Trophoblast cell (in vitro differentiated cells and primary cell): ENCODE data around the gene ANKRD36.
"Not testable (repeated sequence)": the region's sequence is repeated elsewhere in the genome, so short reads cannot be mapped to it uniquely, and the experiment has no call there.

Experiments used
- DNase-seq, 2 donors: peaks; one replicate each; pipeline ENCODE4 v3.0.0-alpha.2; 2016
- H2AFZ ChIP-seq: 2 replicates; pipeline ENCODE4 v1.6.1; 2013; ENCODE audit warnings: low read length, moderate library complexity, mild to moderate bottlenecking; ENCODE audit not compliant: insufficient read depth, poor library complexity
- H2AK5ac ChIP-seq: 2 replicates; pipeline ENCODE4 v1.6.1; 2013; ENCODE audit warnings: mild to moderate bottlenecking, low read length
- H2BK120ac ChIP-seq: 2 replicates; pipeline ENCODE4 v1.6.1; 2013; ENCODE audit warnings: low read length, mild to moderate bottlenecking, moderate library complexity; ENCODE audit not compliant: insufficient read depth, poor library complexity
- H2BK12ac ChIP-seq: 2 replicates; pipeline ENCODE4 v1.6.1; 2013; ENCODE audit warnings: mild to moderate bottlenecking, low read length, moderate library complexity
- H2BK5ac ChIP-seq: 2 replicates; pipeline ENCODE4 v1.6.1; 2013; ENCODE audit warnings: low read length, low read depth, moderate library complexity, mild to moderate bottlenecking; ENCODE audit not compliant: poor library complexity
- H3K14ac ChIP-seq: 2 replicates; pipeline ENCODE4 v1.6.1; 2013; ENCODE audit warnings: mild to moderate bottlenecking, low read length
- H3K18ac ChIP-seq: 2 replicates; pipeline ENCODE4 v1.6.1; 2013; ENCODE audit warnings: mild to moderate bottlenecking, low read length
- H3K23ac ChIP-seq: 2 replicates; pipeline ENCODE4 v1.6.1; 2013; ENCODE audit warnings: low read length
- H3K27ac ChIP-seq: 2 replicates; pipeline ENCODE4 v1.5.1; 2013; ENCODE audit warnings: low read depth, mild to moderate bottlenecking, inconsistent platforms, low read length, moderate library complexity
- H3K27me3 ChIP-seq: 2 replicates; pipeline ENCODE4 v1.6.1; 2013; ENCODE audit warnings: inconsistent platforms, mild to moderate bottlenecking, low read length, moderate library complexity; ENCODE audit not compliant: insufficient read depth
- H3K36me3 ChIP-seq, 2 experiments: 1 replicate in 1 of 2; 2 replicates in 1 of 2; pipeline ENCODE4 v1.6.1; 2013; ENCODE audit warnings: low read length in 2 of 2, mild to moderate bottlenecking in 2 of 2, moderate library complexity in 1 of 2; ENCODE audit not compliant: insufficient read depth in 2 of 2, control insufficient read depth in 1 of 2
- H3K4ac ChIP-seq: 2 replicates; pipeline ENCODE4 v1.6.1; 2013; ENCODE audit warnings: low read depth, mild to moderate bottlenecking, low read length, moderate library complexity
- H3K4me1 ChIP-seq, 2 experiments: 1 replicate in 1 of 2; 2 replicates in 1 of 2; pipeline ENCODE4 v1.6.1; 2013; ENCODE audit warnings: low read length in 2 of 2, mild to moderate bottlenecking in 2 of 2, moderate library complexity in 1 of 2; ENCODE audit not compliant: insufficient read depth in 2 of 2, control insufficient read depth in 1 of 2
- H3K4me2 ChIP-seq: 2 replicates; pipeline ENCODE4 v1.6.1; 2013; ENCODE audit warnings: inconsistent platforms, mild to moderate bottlenecking, low read length, moderate library complexity
- H3K4me3 ChIP-seq: 2 replicates; pipeline ENCODE4 v1.5.1; 2013; ENCODE audit warnings: mild to moderate bottlenecking, low read depth, low read length, inconsistent platforms
- H3K79me1 ChIP-seq: one replicate; pipeline ENCODE4 v1.6.1; 2013; ENCODE audit warnings: low read length
- H3K79me2 ChIP-seq: 2 replicates; pipeline ENCODE4 v1.6.1; 2013; ENCODE audit warnings: low read length, mild to moderate bottlenecking; ENCODE audit not compliant: control insufficient read depth, insufficient read depth, poor library complexity
- H3K9ac ChIP-seq: 2 replicates; pipeline ENCODE4 v1.6.1; 2013; ENCODE audit warnings: mild to moderate bottlenecking, low read length
- H3K9me3 ChIP-seq: 2 replicates; pipeline ENCODE4 v1.6.1; 2013; ENCODE audit warnings: low read depth, mild to moderate bottlenecking, control low read depth, inconsistent platforms, low read length; ENCODE audit not compliant: insufficient read depth
- H4K12ac ChIP-seq: 2 replicates; pipeline ENCODE4 v1.6.1; 2013; ENCODE audit warnings: low read depth, mild to moderate bottlenecking, low read length, moderate library complexity
- H4K8ac ChIP-seq: 2 replicates; pipeline ENCODE4 v1.6.1; 2013; ENCODE audit warnings: low read depth, mild to moderate bottlenecking, low read length, moderate library complexity
- H4K91ac ChIP-seq: one replicate; pipeline ENCODE4 v1.6.1; 2013; ENCODE audit warnings: low read depth, mild to moderate bottlenecking, low read length, moderate library complexity
- WGBS: extraction: QIAGEN DNeasy Blood & Tissue Kit; methylation state at CpG from one replicate; pipeline ENCODE4 v1.1.7; 2013; ENCODE audit warnings: missing lambda C conversion rate; ENCODE audit not compliant: insufficient read length, insufficient coverage; ENCODE audit errors: extremely low coverage; 5-methylcytosine and 5-hydroxymethylcytosine counted together

ANKRD36 gene

DNA sequence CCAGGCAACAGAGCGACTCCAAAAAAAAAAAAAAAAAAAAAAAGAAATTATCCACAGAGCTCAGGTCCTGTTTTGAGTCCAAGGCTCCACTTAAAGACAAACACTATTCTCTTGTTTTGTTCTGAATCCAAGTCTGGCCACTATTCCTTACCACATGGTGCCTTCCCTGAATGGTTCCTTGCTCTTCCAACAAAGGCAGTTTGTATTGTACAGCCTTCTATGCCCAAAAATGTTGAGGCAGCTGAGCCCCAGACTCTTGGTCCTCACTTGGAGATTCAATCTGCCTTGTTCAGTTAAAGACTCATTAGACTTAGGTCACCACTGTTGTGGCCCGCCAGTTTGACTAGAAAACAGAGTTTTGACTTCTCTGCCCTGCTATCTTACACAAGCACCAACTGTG is 20.0 kb upstream of the ANKRD36 start:
- H3K4me3 ChIP-seq, H4K8ac ChIP-seq, H4K91ac ChIP-seq, H2BK5ac ChIP-seq, H2BK120ac ChIP-seq, H3K4ac ChIP-seq, H3K18ac ChIP-seq, H3K27ac ChIP-seq, H3K79me1 ChIP-seq, H3K4me2 ChIP-seq, H2AFZ ChIP-seq, H3K27me3 ChIP-seq, H3K79me2 ChIP-seq, H2AK5ac ChIP-seq, H2BK12ac ChIP-seq, H3K9ac ChIP-seq, H3K4me1 ChIP-seq, H3K9me3 ChIP-seq, H4K12ac ChIP-seq, H3K23ac ChIP-seq, H3K14ac ChIP-seq, H3K36me3 ChIP-seq: not testable (repeated sequence)
- no CpG with 5 or more reads among the region's 2 CpGs for WGBS
- DNase-seq, result peak in 1 of 2 donors; percentile 1

DNA sequence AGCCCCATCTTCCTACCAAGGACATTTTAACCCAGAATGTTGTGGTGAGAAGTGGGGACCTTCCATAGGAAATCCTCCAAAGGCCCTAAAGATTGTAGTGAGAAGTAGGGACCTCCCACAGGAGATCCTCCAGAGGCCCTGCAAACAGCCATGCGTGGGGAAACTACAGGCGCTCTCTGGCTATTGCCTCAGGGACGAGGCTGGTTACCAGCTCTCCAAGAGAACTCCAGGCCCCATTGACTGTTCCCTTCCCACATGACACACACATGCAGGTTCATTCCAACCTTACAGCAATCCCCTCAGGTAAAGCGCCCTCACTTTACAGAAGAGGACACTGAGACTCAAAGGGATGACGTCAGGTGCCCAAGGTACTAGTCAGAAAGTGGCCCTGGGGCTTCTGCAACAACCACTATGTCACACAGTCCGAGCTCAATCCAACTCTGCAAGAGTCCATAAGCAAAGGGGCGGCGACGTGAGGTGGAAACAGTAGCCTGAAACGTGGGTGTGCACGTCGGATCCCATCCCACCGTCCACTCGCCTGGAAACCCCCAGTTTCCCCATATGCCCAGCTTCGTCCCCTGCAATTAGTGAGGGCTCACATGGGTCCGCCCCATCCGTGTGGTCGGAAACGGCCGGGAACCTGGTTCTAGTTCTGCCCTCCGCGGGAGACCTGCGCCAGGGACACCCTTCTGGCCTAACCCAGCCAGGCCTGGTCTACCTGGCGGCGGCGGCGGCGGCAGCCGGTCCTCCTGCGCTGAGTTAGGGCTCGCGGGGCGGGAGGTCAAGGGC is 18.8 kb upstream of the ANKRD36 start:
- H2AFZ ChIP-seq, H2BK12ac ChIP-seq, H3K79me2 ChIP-seq, H3K9ac ChIP-seq, H3K23ac ChIP-seq, H3K36me3 ChIP-seq, H2BK5ac ChIP-seq, H3K4ac ChIP-seq, H4K12ac ChIP-seq, H3K79me1 ChIP-seq, H2BK120ac ChIP-seq, H3K4me3 ChIP-seq, H4K8ac ChIP-seq, H3K14ac ChIP-seq, H3K18ac ChIP-seq, H3K27ac ChIP-seq, H4K91ac ChIP-seq, H3K27me3 ChIP-seq, H2AK5ac ChIP-seq, H3K4me1 ChIP-seq, H3K9me3 ChIP-seq: not testable (repeated sequence)
- no CpG with 5 or more reads among the region's 33 CpGs for WGBS
- peak overlapping the region; percentile 36 for H3K4me2 ChIP-seq
- DNase-seq, result peak; percentile 81 to 86

DNA sequence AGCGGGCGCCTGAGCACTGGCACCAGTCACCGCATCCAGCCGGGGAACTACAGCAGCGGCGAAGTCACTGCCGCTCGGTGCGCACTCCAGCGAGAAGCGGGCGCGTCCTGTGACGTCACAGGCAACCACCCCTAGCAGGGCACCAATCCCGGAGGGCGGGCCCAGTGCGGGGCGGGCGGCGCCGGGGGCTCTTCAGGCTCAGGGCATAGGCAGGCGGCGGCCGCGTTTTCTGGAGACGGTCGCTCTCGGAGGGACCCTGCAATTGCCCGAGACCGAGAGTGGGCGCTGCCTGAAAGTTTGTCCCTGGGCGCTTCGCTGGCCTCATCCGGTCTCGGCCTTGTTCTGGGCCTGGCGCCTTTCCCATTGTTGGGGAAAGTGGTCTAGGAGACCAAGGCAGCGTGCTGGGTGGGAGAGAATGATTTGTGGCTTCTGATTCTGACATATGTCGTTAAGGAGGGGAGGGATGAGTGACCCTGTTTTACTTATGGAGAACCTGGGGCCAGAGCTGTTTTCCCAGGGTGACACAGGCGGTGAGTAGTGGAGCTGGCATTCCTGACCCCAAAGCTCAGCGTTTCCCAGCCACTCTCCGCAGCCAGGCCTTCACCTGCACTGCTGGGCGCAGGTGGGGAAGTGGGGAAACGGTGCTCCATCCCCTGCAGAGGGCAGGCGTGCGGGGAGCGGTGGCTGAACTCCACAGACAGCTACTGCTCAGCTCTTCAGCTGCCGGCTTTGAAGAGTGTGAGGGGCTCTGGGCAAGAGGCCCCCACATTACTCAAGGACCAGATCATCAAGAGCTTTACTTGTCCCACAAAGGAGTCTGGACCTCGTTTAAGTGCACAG is 18.0 kb upstream of the ANKRD36 start, which contains the start of gene FAHD2B:
FAHD2B (minus strand) TSS at position 111 of the 840 bp plus-strand sequence. CDS start 3,176 bp downstream, outside the sequence.
- H3K36me3 ChIP-seq, H3K9ac ChIP-seq, H2BK120ac ChIP-seq, H3K27ac ChIP-seq, H3K9me3 ChIP-seq, H2AK5ac ChIP-seq, H3K4me1 ChIP-seq, H3K23ac ChIP-seq, H3K27me3 ChIP-seq, H3K79me2 ChIP-seq, H4K91ac ChIP-seq, H2BK5ac ChIP-seq, H3K18ac ChIP-seq, H3K4ac ChIP-seq, H3K79me1 ChIP-seq, H3K14ac ChIP-seq, H2BK12ac ChIP-seq, H3K4me3 ChIP-seq, H4K12ac ChIP-seq: not testable (repeated sequence)
- peak; percentile 12 to 29 for DNase-seq
- Histone ChIP-seq H3K4me2 (peak within 1 kb of the TSS; percentile 48), H4K8ac (peak within 1 kb of the TSS; percentile 82), H2AFZ (peak within 1 kb of the TSS; percentile 63)
- WGBS, result no CpG with 5 or more reads among the region's 48 CpGs

- Histone ChIP-seq H3K9me3 (no peaks in the 10 kb centered on the region), H2AFZ (peak overlapping the region; percentile 63), H3K4ac (no peak overlapping the region), H3K14ac (no peak overlapping the region), H3K27ac (no peak overlapping the region), H4K91ac (no peak overlapping the region), H3K79me1 (peaks cover 1% of the 10 kb centered on the region), H4K12ac (no peak overlapping the region), H3K27me3 (no peaks in the 10 kb centered on the region), H2BK12ac (no peak overlapping the region), H4K8ac (no peak overlapping the region), H2AK5ac (no peak overlapping the region), H3K4me2 (no peak overlapping the region), H3K36me3 (no peaks in the 10 kb centered on the region), H3K18ac (no peak overlapping the region), H3K9ac (no peak overlapping the region), H2BK5ac (no peak overlapping the region), H3K79me2 (no peaks in the 10 kb centered on the region), H3K4me3 (no peak overlapping the region), H2BK120ac (no peak overlapping the region), H3K4me1 (peaks cover 0 to 4% of the 10 kb centered on the region in 2 experiments), H3K23ac (no peak overlapping the region)
- no CpG with 5 or more reads among the region's 12 CpGs for WGBS
- DNase-seq, result no peak
These were observed 17.3 kb upstream of the ANKRD36 start for GRCh38 chr2:97095661-97096060.
